Gastroesophageal sphincter (tissue), 4 donors: ENCODE data around the gene BAD. TPM values are rescaled to one million over a fixed set of nuclear protein-coding genes. Genes with fewer than 3 reads are reported as not detected.
A peak's percentile ranks its signal among the peaks of the same experiment; 100 is the strongest.

Experiments
- ATAC-seq: fragments of 150-250 bp; one replicate; pipeline ENCODE4 v1.9.1; 2016; ENCODE audit warnings: mild to moderate bottlenecking, moderate library complexity
- H3K27ac ChIP-seq, 4 donors: fragments of 200-600 bp; sonication (generic) in 3 of 4; 1 replicate in 3 of 4; 2 replicates in 1 of 4; pipeline ENCODE4 v1.5.1; 2016 to 2019
- H3K27me3 ChIP-seq: fragments of 200-600 bp; sonication (generic); one replicate; pipeline ENCODE4 v1.5.1; 2019
- H3K36me3 ChIP-seq, 2 donors: fragments of 200-600 bp; sonication (generic); one replicate each; pipeline ENCODE4 v1.5.1; 2019; ENCODE audit warnings: control low read depth in 1 of 2
- H3K4me1 ChIP-seq, 3 donors: fragments of 200-600 bp; sonication (generic); 1 replicate in 2 of 3; 2 replicates in 1 of 3; pipeline ENCODE4 v1.5.1; 2016 to 2019; ENCODE audit warnings: control low read depth in 2 of 3
- H3K4me3 ChIP-seq, 2 donors: fragments of 200-600 bp; sonication (generic); one replicate each; pipeline ENCODE4 v1.5.1; 2019; ENCODE audit warnings: mild to moderate bottlenecking in 1 of 2, moderate library complexity in 1 of 2
- H3K9me3 ChIP-seq, 3 donors: fragments of 200-600 bp; sonication (generic); one replicate each; pipeline ENCODE4 v1.5.1; 2017 to 2019; ENCODE audit warnings: control low read depth in 2 of 3
- EP300 ChIP-seq: sonication (generic); formaldehyde crosslinking; IDR thresholded peaks from one replicate; pipeline ENCODE4 v1.6.1; 2017; ENCODE audit warnings: antibody characterized with exemption, mild to moderate bottlenecking
- POLR2A ChIP-seq, 2 donors: fragments of 450-650 bp; IDR thresholded peaks; one replicate each; pipeline ENCODE4 v1.6.1; 2017; ENCODE audit warnings: antibody characterized with exemption in 2 of 2, mild to moderate bottlenecking in 2 of 2, moderate library complexity in 1 of 2
- POLR2AphosphoS5 ChIP-seq: sonication (generic); formaldehyde crosslinking; IDR thresholded peaks from one replicate; pipeline ENCODE4 v1.6.1; 2017; ENCODE audit warnings: antibody characterized with exemption
- WGBS, 2 donors: methylation state at CpG; one replicate each; pipeline ENCODE4 v1.1.5; 2018; ENCODE audit warnings: low coverage in 1 of 2; 5-methylcytosine and 5-hydroxymethylcytosine counted together
- total RNA-seq, 4 donors: library from RNA; depleted of rRNA; stranded (reverse); fragments of >200 nt; gene quantifications; one replicate each; pipeline ENCODE4 v1.1.0, GENCODE V29; 2016
- TF ChIP-seq, protein P1 (sequence below), 4 experiments: fragments of 200-600 bp in 2 of 4; fragments of 450-650 bp in 2 of 4; sonication (generic) in 1 of 4; IDR thresholded peaks; one replicate each; pipeline ENCODE4 v1.5.1; 2017 to 2019; ENCODE audit warnings: antibody characterized with exemption in 4 of 4, mild to moderate bottlenecking in 2 of 4, moderate library complexity in 2 of 4

BAD gene
- total RNA-seq, 4 donors from 2014 or later = 97.1 to 156 (median 135) TPM

GRCh38 chr11:64250415-64251015 is 34.0 kb downstream of the BAD start:
- TF ChIP-seq POLR2AphosphoS5 (no peak), POLR2A (IDR thresholded peaks at IDR 0.05) (no peak), EP300 (no peak)
- TF ChIP-seq, protein P1, sequence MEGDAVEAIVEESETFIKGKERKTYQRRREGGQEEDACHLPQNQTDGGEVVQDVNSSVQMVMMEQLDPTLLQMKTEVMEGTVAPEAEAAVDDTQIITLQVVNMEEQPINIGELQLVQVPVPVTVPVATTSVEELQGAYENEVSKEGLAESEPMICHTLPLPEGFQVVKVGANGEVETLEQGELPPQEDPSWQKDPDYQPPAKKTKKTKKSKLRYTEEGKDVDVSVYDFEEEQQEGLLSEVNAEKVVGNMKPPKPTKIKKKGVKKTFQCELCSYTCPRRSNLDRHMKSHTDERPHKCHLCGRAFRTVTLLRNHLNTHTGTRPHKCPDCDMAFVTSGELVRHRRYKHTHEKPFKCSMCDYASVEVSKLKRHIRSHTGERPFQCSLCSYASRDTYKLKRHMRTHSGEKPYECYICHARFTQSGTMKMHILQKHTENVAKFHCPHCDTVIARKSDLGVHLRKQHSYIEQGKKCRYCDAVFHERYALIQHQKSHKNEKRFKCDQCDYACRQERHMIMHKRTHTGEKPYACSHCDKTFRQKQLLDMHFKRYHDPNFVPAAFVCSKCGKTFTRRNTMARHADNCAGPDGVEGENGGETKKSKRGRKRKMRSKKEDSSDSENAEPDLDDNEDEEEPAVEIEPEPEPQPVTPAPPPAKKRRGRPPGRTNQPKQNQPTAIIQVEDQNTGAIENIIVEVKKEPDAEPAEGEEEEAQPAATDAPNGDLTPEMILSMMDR (IDR thresholded peaks at IDR 0.05) = no peak
- no peak for ATAC-seq
- Histone ChIP-seq H3K4me3 (peak overlapping the region; percentile 80 to 93), H3K36me3 (peaks cover 0 to 14% of the 10 kb centered on the region in 2 donors), H3K27ac (peak overlapping the region in 3 of 4 donors; percentile 83 to 86 (median 84)), H3K4me1 (peaks cover 0 to 58% (median 36%) of the 10 kb centered on the region in 3 donors), H3K9me3 (no peaks in the 10 kb centered on the region), H3K27me3 (no peaks in the 10 kb centered on the region)
- WGBS, 2 donors = no CpG with 5 or more reads among the region's 13 CpGs

DNA sequence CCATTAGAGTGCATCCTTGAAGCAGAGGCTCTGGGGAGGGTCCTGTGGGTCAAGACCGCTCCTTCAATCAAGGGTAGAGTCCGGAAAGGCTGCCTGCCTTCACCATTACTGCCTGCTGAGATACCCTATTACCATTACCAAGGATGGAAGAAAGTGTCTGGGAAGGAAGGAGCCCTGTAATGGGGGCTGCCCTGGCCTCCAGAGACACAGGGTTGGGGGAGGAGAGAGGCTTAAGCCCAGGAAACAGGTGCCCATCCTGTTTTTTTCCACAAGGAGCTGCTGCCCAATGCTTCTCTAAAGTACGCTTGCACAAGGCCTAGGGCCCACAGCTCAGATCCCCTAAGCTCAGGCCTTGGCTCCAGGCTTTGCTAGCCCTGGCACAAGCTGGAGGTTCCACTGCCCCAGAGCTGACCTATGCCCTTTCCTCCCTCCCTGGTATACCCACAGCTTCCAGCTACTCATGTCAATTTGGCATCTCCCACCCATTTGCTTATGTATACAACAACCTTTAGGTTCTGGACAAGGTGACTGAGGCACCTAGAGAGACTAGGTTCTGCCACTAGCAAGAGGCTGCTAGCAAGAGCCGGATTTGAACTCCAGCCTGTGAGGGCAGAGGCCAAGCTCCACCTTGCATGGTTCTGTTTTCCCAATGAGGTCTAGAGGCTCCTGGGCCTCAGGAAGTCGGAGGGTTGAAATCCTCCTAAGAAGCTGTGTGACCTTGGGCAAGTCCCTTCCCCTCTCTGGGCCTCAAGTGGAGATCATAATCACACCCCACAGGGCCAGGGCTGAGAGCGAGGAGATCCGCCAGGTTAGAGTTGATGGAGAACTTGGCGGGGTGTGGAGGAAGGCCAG is 34.7 kb downstream of the BAD start:
- peaks cover 0 to 65% (median 44%) of the 10 kb centered on the region in 3 donors for H3K4me1 ChIP-seq
- ATAC-seq = no peak
- H3K9me3 ChIP-seq = no peaks in the 10 kb centered on the region
- no peak overlapping the region for H3K4me3 ChIP-seq
- H3K27ac ChIP-seq = no peak overlapping the region
- peaks cover 0 to 7% of the 10 kb centered on the region in 2 donors for H3K36me3 ChIP-seq
- H3K27me3 ChIP-seq = no peaks in the 10 kb centered on the region
- no peak for TF ChIP-seq EP300
- WGBS, 2 donors = 86 to 87% methylated on average over 1 to 3 of the region's 8 CpGs

DNA sequence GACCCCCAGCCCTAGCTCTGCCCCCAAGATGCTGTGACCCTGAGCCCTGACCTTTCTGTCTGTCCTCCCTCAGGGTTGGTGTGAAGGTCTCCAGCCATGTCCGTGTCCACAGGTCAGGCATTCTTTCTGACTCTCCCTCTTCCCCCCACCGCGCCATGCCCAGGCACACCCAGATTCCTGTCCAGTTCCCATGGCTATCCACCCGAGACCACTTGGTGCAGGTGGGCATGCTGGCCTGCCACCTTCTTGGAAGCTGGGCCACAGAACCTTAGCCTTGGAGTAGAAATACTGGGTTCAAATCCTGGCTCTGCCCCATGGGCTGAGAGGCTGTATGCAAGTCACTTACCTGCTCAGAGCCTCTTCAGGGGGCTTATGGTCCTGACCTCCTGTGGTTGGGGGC is 35.4 kb downstream of the BAD start:
- WGBS, 2 donors = 80% methylated on average over 3 of the region's 4 CpGs; no CpG with 5 or more reads in 1 of the 2 donors
- TF ChIP-seq EP300 = no peak
- no peak for TF ChIP-seq POLR2AphosphoS5
- no peak for ATAC-seq
- no peak overlapping the region for H3K4me3 ChIP-seq
- no peaks in the 10 kb centered on the region for H3K27me3 ChIP-seq
- H3K9me3 ChIP-seq = no peaks in the 10 kb centered on the region
- peaks cover 0 to 64% (median 44%) of the 10 kb centered on the region in 3 donors for H3K4me1 ChIP-seq
- peaks cover 0 to 3% of the 10 kb centered on the region in 2 donors for H3K36me3 ChIP-seq
- no peak overlapping the region for H3K27ac ChIP-seq

DNA sequence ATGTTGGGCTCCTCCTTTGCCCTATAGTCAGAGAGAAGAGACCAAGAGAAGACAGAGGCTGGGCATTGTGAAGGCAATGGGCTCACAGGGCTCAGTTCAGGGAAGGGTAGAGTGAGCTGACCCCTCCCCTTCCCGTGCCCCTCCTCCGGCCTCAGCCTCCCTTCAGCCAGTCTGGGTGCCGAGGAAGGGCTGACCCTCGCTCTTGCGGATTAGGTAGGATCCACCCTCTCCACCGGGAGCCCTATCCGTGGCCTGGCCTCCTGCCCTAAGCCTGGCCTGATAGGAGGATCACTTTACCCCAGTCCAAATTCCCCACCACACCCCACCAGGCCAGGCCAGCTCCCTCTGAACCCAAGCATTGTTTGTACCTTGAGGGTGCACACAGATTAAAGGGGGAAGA is 35.9 kb downstream of the BAD start:
- ATAC-seq = no peak
- 60 to 71% methylated on average over 4 of the region's 7 CpGs for WGBS, 2 donors
- no peaks in the 10 kb centered on the region for H3K27me3 ChIP-seq
- no peak overlapping the region for H3K27ac ChIP-seq
- H3K36me3 ChIP-seq = peaks cover 0 to 8% of the 10 kb centered on the region in 2 donors
- no peak overlapping the region for H3K4me3 ChIP-seq
- peaks cover 0 to 59% (median 44%) of the 10 kb centered on the region in 3 donors for H3K4me1 ChIP-seq
- H3K9me3 ChIP-seq = no peaks in the 10 kb centered on the region
- TF ChIP-seq EP300 (no peak), POLR2AphosphoS5 (no peak), POLR2A (IDR thresholded peaks at IDR 0.05) (no peak)
- TF ChIP-seq, protein P1 (IDR thresholded peaks at IDR 0.05) = no peak

- WGBS, 2 donors = 21 to 69% methylated on average over 9 to 24 of the region's 31 CpGs
- Histone ChIP-seq H3K4me3 (peak overlapping the region; percentile 55 to 69), H3K9me3 (no peaks in the 10 kb centered on the region), H3K4me1 (peaks cover 0 to 59% (median 44%) of the 10 kb centered on the region in 3 donors), H3K27me3 (no peaks in the 10 kb centered on the region), H3K27ac (peak overlapping the region in 3 of 4 donors; percentile 87 to 92 (median 88)), H3K36me3 (peaks cover 0 to 15% of the 10 kb centered on the region in 2 donors)
- ATAC-seq = no peak
- TF ChIP-seq, protein P1 (IDR thresholded peaks at IDR 0.05) = no peak
- TF ChIP-seq POLR2AphosphoS5 (no peak), POLR2A (IDR thresholded peaks at IDR 0.05) (no peak)
Observed at GRCh38 chr11:64247729-64248531, 36.5 kb downstream of the BAD start.
